NCI-H1436 (cell line): ENCODE data around the gene AXIN2.

Experiments used
- DNase-seq: peaks from one replicate; lab custom pipeline; 2025; lab: John Stamatoyannopoulos, UW

AXIN2 gene

DNA sequence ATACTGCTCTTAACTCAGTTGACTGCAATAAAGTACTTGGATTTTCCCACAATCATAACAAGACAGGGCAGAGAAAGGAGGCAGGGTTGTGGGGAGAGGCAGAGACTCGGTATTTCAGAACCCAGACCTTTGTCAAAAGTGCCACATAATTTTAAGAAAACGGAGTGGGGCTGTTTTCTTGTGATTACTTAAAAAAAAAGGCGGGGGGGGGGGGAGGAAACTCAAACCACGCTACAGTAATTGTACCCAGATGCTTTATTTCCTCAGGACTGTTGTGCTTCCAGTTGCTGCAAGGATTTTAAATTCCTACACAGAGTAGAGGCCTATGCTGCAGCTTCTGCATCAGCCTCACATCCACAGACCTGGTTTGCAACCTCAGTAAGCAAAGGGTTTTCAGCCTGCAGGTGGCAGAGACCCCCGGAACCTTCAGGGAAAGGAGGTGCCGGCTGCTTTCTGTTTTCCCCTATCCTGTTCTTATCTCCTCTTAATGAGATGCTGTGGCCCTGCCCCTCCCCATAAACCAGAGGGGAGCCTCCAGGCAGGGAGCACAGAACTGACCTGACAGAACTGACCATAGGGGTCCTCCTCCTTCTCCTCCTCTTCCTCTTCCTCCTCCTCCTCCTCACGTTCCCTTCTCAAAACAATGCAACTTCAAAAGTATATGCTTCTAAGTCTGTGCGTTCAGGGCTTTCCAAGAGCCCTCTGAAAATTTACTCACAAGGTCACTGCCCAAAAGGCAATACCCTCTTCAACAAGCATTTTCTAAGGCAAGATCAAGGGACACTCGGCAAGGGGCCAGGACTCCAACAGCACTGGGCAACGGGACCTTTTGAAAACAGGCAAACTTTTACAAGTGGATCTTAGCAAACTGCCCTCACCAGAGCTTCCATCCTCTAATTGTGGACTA is 7.5 kb downstream of the AXIN2 start:
- DNase-seq, result no peak

DNA sequence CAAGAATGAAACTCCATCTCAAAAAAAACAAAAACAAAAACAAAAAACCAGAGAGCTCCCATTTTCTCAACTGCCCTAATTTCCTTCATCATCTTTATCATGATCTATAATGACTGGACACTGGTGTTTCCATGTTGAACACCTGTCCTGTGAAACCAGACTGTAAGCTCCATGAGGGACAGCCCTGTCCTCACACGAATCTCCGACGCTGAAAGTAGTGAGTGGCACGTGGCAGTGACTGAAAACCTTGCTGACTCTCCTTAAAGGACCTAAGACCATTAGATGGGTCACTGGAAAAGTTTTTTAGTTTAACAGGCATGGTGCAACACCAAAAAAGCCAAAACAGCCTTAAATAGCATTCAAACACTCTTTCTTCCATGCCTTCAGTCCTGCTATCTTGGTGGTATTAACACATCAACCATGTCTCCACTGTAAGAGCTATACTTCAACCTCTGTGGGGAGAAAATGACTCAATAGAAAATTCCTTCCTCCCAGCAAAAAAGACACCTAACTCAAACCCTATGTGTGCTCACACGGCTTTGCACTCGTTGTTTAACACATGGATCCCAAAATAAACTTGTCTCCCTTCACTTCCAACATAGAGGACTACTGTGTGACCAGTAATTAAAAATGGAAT is 8.3 kb downstream of the AXIN2 start:
- no peak for DNase-seq

DNA sequence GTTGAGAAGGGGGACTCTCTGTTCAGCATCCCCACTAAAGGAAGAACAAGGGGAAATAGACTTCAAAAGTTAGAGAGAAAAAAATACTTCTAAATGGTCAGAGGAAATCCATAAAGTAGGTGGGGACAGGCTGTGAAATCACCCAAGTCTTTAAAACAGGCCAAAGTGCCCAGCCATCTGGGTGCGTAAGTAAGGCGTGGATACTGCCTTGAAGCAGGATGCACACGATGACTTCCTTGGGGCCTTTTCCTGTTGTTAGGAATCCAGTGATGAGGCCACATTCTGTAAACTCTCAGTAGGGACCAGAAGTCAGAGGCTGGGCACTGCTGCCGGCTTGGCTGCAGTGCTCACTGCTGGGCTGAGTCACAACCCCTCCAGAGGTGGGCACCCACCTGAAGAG is 9.2 kb downstream of the AXIN2 start:
- no peak for DNase-seq

DNA sequence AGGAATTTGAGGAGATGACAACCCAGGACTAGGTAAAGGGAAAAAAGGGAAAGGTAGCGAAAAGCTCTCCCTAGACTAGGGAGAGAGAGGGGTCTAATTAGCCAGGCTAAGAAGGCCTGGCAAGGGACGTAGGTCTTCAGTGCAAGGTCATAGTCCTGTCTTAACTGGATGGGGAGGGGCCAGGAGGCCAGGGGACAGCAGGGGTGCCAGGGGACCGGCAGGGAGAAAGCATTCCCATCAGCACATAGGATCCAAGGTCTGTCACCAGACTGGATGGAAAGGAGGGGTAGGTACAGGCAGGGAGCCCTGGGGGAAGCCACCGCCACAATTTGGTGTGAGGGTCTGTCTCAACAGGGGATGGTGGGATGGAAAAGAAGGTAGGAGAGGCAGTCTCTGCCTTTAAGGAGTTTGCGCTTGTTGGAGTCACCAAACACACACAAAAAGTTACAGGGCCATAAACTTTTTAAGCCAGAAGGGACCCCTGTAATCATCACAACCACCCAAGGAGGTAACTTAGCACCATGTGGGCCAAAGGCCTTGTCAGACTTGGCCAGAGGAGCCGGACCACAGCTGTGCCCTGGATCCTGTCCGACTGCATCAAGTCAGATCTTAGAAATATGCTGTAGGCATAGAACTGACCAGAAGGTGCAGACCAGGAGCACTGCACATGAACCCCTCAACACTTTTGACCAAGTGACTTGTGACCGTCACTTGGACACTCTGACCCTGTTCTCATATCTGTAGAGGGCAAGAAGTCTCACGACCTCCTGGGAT is 10.0 kb downstream of the AXIN2 start:
- no peak for DNase-seq

DNA sequence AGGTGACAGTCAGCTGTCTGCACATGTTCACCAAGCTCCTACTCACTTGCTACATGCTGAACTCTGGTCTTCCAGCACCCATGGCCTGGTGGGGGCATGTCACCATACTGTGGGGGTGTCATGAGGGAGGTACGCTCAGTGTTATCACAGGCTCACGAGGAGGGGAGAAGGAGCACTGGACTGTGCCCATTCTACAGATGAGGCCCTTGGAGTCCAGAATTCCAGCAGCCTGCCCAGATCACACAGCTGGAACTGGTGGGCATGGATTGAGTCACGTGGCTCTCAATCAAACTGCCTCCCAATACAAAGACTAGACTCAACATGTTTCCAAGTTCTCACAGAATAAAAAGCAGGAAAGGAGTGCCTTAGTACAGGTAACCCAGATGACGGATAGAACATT is 10.7 kb downstream of the AXIN2 start:
- DNase-seq, result no peak

DNA sequence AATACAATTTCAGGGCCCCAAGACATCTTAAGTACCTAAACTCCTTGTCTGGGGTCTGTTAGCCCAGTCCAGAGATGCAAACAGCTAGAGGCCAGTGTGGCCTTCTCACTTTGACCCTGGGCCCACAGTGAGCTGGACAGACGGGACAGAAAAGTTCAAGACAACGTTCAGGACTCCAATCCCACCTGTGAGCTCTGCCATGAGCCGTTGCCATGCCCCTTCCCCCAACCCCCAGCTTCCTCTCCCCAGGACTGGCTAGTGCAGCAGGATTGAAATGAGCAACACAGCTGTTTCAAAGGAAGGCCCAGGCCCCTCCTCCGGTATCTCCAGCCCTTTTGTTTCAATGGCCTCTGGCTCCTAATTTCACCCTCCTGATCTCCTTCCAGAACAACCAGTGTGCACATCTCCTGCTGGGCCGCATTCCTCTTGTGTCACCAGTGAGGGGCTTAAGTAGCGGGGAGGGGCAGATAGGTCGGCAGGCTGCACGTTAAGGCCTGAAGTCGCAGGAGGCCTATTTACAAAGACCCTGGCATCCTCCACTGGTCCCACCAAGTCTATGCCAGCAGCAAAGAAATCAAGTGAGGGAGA is 11.3 kb downstream of the AXIN2 start:
- no peak for DNase-seq

DNA sequence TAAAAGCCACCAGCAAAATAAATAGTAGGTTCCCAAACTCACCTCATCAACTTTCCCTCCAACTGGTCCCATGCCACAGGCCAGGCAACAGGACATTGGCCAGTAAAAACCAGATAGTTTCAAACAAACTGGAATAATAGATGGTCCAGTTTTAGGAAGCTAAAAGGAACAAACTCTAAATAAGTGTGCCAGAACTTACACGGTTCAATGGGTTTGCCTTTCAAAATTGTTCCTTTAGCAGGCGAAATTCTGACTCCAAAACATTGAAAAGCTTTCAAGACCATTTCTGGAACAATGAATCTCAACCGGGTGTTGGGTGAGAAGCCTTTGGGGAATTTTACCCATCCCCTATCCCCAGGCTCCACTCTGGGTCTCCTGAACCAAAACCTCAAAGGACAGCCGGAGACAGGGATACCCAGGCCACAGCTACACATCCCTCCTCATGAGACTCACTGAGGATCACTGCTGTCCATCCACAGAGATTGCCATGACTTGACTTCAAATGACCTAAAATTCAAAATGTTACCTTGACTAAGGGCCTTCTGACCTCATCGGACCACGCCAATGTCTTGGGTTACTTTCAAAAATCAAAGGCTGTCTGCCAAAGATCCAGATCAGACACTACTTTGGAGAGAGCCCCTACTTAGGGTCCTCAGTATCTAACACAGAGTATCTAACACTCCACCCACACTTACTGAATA is 13.0 kb downstream of the AXIN2 start:
- DNase-seq, result no peak

DNA sequence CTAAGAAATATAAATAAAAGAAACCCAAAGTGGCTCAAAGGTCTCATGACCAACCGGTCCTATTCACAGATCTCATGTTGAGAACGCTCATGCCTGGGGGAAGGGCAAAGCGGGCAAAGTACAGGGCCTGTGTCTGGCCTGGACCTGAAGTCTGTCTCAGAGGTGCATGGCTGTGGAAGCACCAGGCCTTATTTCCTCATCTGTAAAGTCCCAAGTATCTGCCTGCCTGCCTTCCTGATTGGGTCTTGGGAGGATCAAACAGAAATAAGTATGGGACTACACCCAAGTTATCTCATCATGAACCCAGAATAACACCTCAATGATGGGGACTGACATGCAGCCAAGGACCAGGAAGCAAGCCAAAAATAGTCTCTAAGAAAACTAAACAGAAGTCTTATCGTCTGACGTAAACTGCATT is 14.2 kb downstream of the AXIN2 start:
- no peak for DNase-seq

DNA sequence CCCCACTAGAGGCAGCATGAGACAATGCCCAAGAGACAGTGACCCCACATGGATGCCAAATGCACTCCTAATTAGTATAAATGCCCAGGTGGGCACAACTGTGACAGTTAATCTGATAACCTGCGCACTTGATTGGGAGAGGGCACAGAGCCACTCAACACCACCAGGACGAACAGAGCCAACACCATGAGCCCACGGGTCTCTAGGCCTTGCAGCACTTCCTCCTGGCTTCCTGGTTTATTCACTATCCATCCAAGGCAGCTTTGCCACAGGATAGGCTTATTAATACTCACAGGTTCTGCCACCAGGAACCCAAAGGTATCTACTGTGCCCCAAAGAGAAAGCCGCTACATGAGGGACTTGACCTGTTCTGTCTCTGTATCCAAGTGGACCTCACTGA is 14.9 kb downstream of the AXIN2 start:
- DNase-seq, result no peak

DNA sequence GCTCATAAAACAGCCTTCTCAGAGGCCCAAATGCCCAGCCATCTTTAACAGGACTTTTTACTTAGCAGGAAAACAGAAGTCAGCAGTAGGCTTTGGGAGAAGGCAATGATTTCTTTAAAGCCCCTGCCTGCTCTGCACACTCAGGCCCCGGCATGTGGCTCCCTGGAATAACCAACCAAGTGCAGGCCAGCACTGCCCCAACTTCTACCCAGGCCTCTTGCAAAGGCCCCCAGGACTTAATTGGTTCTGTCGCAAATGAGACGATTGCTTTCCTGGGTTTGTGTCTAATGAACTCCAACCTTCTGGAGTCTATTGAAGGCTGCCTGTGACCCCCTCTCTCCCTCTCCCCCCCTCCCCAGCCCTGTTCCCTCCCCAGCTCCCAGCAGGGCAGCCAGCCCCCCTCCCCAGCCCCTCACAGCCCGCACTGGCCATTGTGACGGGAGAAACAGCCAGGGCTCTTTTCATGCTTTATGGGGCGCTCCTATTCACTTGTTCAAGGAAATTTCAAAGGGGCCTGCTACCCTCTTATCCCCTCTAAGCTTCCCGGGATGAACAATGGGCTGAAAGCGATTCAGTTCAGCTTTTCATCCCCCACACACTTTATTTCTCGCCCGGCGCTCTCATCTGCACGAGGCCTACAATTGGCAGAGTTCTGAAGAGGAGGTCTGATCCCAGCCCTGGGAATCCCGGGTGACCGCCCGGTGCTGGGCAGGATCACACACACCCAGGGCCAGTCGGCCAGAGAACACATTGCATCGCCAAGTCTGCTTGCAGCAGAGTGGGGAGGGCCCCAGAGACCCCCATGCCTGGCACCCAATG is 15.5 kb downstream of the AXIN2 start:
- DNase-seq, result no peak

DNA sequence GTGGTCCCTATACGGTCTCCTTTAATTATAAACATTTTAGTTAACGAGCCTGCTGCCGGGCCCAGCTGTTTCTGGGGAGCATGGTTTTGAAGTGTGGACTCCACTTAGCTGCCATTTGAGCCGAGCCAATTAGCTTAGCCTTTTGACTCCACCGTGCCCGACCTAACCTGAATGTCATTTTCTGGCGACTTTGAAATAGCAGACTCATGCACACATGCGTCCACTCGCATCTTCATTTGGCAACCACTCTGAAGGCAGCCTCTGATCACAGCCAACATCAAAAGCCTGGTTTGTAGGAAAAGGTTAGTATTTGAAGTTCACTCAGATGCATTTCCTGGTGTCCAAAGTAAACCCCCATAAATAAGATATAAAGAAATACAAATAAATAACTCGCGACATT is 16.8 kb downstream of the AXIN2 start:
- no peak for DNase-seq

DNA sequence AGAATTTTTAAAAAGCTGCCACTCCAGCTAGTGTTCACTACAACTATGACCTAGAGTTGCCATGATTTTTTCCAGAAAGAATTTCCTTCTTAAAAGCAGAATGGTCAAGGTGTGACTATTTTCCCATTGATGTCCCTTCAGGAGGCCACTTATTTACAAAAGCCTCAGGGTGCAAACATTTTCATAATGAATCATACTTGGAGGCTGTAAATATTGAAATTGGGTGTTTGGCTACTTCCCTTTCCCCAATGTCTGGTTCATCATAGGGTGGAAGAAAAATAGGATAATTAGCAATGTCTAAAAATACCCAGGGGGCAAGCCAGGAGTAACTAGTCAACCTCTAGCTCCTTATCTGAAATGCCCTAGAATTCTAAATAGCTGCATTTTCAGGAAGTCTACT is 18.8 kb downstream of the AXIN2 start:
- DNase-seq, result no peak

DNA sequence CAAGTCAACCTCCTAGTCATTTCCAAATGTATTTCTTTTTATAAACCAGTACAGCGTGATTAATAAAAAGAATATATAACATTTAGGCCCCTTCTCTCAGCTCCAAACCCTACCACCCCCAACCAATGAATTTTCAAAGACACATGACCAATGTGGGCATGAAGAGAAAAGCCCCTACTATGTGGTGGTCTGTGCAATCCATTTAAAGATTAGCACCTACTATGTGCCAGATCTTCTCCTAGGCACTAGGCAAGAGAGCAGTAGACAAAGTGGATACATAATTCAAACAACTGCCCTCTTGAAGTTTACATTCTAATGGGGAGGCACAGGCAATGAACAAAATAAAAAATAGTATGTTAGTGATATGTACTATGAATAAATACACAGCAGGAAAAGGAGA is 19.4 kb downstream of the AXIN2 start:
- DNase-seq, result no peak

DNA sequence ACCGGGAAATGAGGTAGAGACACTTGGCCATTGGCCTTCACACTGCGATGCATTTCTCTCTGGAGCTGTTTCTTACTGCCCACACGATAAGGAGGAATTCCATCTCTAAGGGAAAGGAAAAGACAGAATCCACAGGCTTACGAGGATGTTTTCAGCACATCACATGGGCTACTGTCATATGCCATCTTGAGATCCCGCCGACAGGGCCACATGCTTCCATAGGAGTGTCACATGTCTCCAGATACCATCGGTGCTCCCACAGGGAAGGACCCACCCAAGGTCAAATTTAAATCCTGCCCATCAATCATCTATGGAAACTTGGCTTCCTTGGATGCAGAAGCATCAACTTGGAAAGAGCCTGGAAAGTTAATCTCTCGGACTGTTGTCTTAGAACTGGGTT is 20.0 kb downstream of the AXIN2 start:
- DNase-seq, result no peak

DNA sequence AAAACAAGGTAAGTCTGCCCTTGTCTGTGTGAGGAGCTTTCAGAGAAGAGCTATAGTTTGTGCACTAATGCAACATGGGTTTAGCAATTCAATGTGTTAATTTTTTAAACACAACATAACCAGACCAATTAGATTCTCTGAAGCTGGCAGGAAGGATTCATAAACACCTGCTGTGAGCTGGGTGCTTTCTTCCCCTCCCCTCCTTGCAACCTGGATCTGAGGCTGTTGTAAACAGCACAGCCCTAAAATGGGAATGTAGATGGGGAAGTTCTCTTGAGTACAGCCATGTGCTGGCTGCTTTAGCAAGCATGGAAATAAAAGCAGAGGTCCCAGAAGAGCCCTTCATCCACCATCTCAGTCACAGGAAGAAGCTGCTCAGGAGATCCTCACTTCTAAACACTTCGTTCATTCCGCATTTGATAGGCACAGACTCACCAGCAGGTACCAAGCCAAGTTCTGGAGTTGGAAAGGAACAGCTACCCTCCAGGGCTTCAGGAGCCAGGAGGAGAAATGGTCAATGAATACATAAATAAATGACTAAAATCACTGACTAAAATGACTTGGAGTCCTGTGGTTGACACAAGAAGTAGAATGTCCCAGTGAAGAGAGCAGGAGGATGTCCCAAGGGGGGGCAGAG is 21.7 kb downstream of the AXIN2 start:
- no peak for DNase-seq

DNA sequence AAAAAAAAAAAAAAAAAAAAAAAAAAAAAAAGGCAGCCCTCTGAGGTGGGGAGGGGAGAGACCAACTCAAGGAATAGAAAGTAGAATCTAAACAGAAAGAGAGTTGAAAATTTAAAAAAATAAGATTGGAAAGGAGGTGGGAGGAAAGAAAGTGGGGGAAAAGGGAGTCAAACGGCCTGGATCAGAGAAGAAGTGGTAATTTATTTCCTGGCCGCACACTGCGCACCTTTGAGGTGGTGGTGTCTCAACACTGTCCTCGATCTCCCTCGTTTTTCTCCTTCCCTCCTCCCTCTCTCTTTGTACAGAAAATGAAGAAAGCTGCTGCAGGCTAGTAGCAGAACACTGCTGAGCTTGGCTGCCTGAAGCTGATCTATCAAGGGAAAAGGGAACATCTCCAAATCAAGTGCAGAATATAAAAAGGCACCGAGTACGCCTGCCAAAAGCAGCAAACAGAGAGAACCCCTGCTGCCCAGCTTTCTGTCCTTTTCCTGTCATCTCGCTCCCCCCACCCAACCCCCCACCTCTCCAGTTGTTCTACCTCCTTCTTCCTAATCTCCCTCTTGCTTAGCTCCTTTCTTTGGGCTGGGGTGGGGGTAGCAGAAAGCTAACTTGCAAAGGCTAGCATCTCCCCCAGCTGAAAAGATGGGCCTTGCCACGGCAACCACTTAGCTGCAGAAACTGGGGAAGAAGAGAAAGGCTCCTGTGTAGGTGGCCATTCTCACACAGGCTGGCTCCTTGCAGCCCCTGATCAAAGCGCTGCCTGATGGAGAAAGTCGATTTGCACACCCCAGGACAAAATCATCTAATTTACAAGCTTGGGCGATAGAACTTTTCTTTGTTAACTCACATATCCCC is 22.5 kb downstream of the AXIN2 start:
- DNase-seq, result no peak

DNA sequence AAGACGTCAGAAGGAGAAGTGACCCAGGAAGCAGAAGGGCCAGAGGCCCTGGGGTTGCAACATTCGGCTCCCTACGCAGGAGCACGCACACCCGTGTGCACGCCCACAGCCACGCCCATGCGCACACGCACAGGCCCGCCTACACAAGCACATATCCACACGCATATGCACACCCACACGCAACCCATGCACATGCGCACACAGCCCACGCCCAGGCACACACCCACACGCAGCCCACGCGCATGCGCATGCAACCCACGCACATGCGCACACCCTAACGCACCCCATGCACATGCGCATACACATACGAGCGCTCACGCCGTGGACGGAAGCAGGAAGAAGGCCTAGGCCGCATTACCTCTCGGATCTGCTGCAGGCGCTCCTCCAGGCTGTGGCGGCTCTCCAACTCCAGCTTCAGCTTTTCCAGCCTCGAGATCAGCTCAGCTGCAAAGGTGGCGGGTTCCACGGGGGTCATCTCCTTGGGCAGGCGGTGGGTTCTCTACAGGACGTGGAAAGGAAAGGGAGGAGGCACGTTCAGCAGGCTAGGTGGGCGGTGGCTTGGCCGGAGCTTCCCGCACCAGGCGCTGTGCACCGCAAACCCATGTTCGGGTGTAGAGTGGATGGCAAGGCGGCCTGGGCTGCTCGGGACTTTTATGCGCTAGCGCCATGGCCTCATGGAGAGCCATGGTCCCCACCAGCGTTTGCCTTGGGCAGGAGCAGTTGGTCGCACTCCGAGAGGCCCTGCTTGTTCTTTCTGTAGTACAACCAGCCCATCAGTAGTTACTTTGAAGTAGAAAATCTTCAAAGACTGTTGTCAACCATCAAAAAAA is 23.4 kb downstream of the AXIN2 start:
- no peak for DNase-seq

DNA sequence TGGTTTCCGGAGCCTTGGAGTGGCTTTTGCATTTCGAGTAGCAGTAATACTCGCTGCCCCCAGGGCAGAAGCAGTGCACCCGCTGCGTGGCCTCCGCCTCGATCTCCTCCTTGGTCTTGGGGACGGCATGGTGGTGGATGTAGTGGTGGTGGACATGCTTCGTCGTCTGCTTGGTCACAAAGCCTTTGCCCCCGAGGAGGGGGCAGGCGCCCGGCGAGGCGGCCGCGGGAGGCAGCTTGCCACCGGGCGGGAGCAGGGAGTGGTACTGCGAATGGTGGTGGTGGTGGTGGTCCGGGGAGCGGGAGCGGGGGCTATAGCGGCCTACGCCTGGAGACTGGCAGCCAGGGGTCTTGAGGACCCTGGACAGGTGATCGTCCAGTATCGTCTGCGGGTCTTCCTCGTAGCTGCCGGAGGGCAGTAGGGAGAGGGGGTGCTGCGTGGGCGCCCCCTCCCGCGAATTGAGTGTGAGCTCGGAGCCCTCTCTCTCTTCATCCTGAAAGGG is 24.1 kb downstream of the AXIN2 start:
- DNase-seq, result no peak
